Measurements from ENCODE around the gene FBXL16.
"Not testable (repeated sequence)": the region's sequence is repeated elsewhere in the genome, so short reads cannot be mapped to it uniquely, and the experiment has no call there.

DNA sequence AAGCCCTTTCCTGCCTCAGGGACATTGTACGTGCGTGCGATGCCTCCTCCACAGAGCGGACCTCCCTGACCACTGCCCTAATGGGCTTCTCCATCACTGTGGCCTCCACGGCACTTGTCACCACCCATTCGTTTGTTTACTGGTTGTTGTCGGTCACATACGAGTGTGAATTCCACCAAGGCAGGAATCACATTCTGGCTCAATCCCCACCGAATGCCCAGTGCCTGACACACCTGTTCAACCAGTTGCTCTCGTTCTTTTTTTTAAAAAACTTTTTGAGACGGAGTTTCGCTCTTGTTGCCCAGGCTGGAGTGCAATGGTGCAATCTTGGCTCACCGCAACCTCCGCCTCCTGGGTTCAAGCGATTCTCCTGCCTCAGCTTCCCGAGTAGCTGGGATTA is 14.4 kb downstream of the FBXL16 start:
- TF ChIP-seq, protein P1, sequence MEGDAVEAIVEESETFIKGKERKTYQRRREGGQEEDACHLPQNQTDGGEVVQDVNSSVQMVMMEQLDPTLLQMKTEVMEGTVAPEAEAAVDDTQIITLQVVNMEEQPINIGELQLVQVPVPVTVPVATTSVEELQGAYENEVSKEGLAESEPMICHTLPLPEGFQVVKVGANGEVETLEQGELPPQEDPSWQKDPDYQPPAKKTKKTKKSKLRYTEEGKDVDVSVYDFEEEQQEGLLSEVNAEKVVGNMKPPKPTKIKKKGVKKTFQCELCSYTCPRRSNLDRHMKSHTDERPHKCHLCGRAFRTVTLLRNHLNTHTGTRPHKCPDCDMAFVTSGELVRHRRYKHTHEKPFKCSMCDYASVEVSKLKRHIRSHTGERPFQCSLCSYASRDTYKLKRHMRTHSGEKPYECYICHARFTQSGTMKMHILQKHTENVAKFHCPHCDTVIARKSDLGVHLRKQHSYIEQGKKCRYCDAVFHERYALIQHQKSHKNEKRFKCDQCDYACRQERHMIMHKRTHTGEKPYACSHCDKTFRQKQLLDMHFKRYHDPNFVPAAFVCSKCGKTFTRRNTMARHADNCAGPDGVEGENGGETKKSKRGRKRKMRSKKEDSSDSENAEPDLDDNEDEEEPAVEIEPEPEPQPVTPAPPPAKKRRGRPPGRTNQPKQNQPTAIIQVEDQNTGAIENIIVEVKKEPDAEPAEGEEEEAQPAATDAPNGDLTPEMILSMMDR (IDR thresholded peaks at IDR 0.05), result not testable (repeated sequence)
- TF ChIP-seq POLR2AphosphoS5 (IDR thresholded peaks at IDR 0.05); POLR2A (IDR thresholded peaks at IDR 0.05; ENCODE audit: low read depth); EP300 (IDR thresholded peaks at IDR 0.05): not testable (repeated sequence)
